Measurements from ENCODE around the gene ATG4C.

- peak; percentile 65 to 80 (median 72) for TF ChIP-seq CTCF (IDR thresholded peaks at IDR 0.05)
- TF ChIP-seq POLR2A (IDR thresholded peaks at IDR 0.05), result no peak
Observed at GRCh38 chr1:62841587-62842169, 57.7 kb downstream of the ATG4C start.
